Hepatocyte (in vitro differentiated cells): ENCODE data around the gene ODC1. TPM values are rescaled to one million over a fixed set of nuclear protein-coding genes. Genes with fewer than 3 reads are reported as not detected.
A peak's percentile ranks its signal among the peaks of the same experiment; 100 is the strongest.

ENCODE experiments used
- DNase-seq: peaks from one replicate; pipeline ENCODE4 v3.0.0-alpha.2; 2016; ENCODE audit warnings: low spot score
- H2AFZ ChIP-seq: fragments of 200-600 bp; sonication (generic); 2 replicates; pipeline ENCODE4 v1.6.0; 2016; ENCODE audit warnings: antibody characterized with exemption, mild to moderate bottlenecking
- H3K27ac ChIP-seq: fragments of 200-600 bp; sonication (generic); 2 replicates; pipeline ENCODE4 v1.5.1; 2016; ENCODE audit warnings: mild to moderate bottlenecking
- H3K27me3 ChIP-seq: fragments of 200-600 bp; sonication (generic); 2 replicates; pipeline ENCODE4 v1.6.1; 2016
- H3K36me3 ChIP-seq: fragments of 200-600 bp; sonication (generic); replicated peaks from 2 replicates; pipeline ENCODE4 v1.5.1; 2016; ENCODE audit warnings: low read depth; ENCODE audit not compliant: insufficient read depth
- H3K4me1 ChIP-seq: fragments of 200-600 bp; sonication (generic); 2 replicates; pipeline ENCODE4 v1.5.1; 2016; ENCODE audit warnings: mild to moderate bottlenecking, moderate library complexity; ENCODE audit not compliant: insufficient read depth
- H3K4me2 ChIP-seq: fragments of 200-600 bp; sonication (generic); 2 replicates; pipeline ENCODE4 v1.6.0; 2016
- H3K4me3 ChIP-seq: fragments of 200-600 bp; sonication (generic); 2 replicates; pipeline ENCODE4 v1.5.1; 2016; ENCODE audit warnings: mild to moderate bottlenecking
- H3K79me2 ChIP-seq: fragments of 200-600 bp; sonication (generic); 2 replicates; pipeline ENCODE4 v1.6.0; 2017; ENCODE audit warnings: mild to moderate bottlenecking
- H3K9me2 ChIP-seq: fragments of 200-600 bp; sonication (generic); replicated peaks from 2 replicates; pipeline ENCODE4 v1.6.0; 2017; ENCODE audit warnings: mild to moderate bottlenecking; ENCODE audit not compliant: insufficient read depth
- H3K9me3 ChIP-seq: fragments of 200-600 bp; sonication (generic); 2 replicates; pipeline ENCODE4 v1.5.1; 2016; ENCODE audit warnings: low read depth, mild to moderate bottlenecking
- H4K20me1 ChIP-seq: fragments of 200-600 bp; sonication (generic); 2 replicates; pipeline ENCODE4 v1.6.0; 2016; ENCODE audit warnings: mild to moderate bottlenecking; ENCODE audit not compliant: insufficient read depth, poor library complexity, severe bottlenecking
- CTCF ChIP-seq: fragments of 200-600 bp; sonication (generic); IDR thresholded peaks from 2 replicates; pipeline ENCODE4 v1.5.1; 2016; ENCODE audit warnings: antibody characterized with exemption, mild to moderate bottlenecking; ENCODE audit not compliant: poor library complexity
- EZH2 ChIP-seq: fragments of 200-600 bp; sonication (generic); IDR thresholded peaks from 2 replicates; pipeline ENCODE4 v1.6.1; 2016; ENCODE audit warnings: antibody characterized with exemption, mild to moderate bottlenecking, borderline replicate concordance
- EZH2phosphoT487 ChIP-seq: fragments of 200-600 bp; sonication (generic); IDR thresholded peaks from one replicate; pipeline ENCODE4 v1.6.1; 2018; ENCODE audit warnings: antibody characterized with exemption, mild to moderate bottlenecking, low read depth, moderate library complexity; ENCODE audit not compliant: unreplicated experiment, severe bottlenecking
- WGBS: methylation state at CpG from one replicate; pipeline ENCODE4 v1.1.6; 2016; ENCODE audit warnings: low lambda C conversion rate; ENCODE audit errors: missing lambda C conversion rate; 5-methylcytosine and 5-hydroxymethylcytosine counted together
- polyA plus RNA-seq: library from polyadenylated mRNA; unstranded; fragments of >200 nt; fragmentation: Nextera tagmentation; extraction: Ambion mirVana; gene quantifications from 2 replicates; pipeline ENCODE4 v1.2.1, GENCODE V29; 2016
- total RNA-seq: library from RNA; depleted of rRNA; stranded (reverse); fragments of >200 nt; gene quantifications from 2 replicates; pipeline ENCODE4 v1.2.3, GENCODE V29; 2014

Gene ODC1
- total and polyA plus RNA-seq, 2 experiments from 2014 or later, result 92.8 to 165 TPM

GRCh38 chr2:10435820-10436204 is 12.3 kb downstream of the ODC1 start:
- WGBS, result 93% methylated on average over 14 of the region's 14 CpGs
- Histone ChIP-seq H3K4me1 (peaks cover 4% of the 10 kb centered on the region), H3K79me2 (no peaks in the 10 kb centered on the region), H3K27me3 (no peaks in the 10 kb centered on the region), H2AFZ (no peak overlapping the region), H3K9me2 (no peaks in the 10 kb centered on the region), H3K4me3 (no peak overlapping the region), H3K36me3 (no peaks in the 10 kb centered on the region), H3K27ac (no peak overlapping the region), H4K20me1 (no peaks in the 10 kb centered on the region), H3K4me2 (no peak overlapping the region), H3K9me3 (no peaks in the 10 kb centered on the region)
- TF ChIP-seq CTCF (no peak), EZH2phosphoT487 (no peak), EZH2 (no peak)
- no peak for DNase-seq

GRCh38 chr2:10434886-10435819 is 13.0 kb downstream of the ODC1 start:
- WGBS, result 36% methylated on average over 22 of the region's 28 CpGs
- no peaks in the 10 kb centered on the region for H3K27me3 ChIP-seq
- H3K4me2 ChIP-seq, result peak overlapping the region; percentile 57
- DNase-seq, result peak; percentile 89
- no peaks in the 10 kb centered on the region for H3K79me2 ChIP-seq
- no peaks in the 10 kb centered on the region for H4K20me1 ChIP-seq
- H3K9me3 ChIP-seq, result no peaks in the 10 kb centered on the region
- H3K36me3 ChIP-seq, result no peaks in the 10 kb centered on the region
- H3K4me1 ChIP-seq, result peaks cover 4% of the 10 kb centered on the region
- TF ChIP-seq EZH2phosphoT487 (no peak), CTCF (peak; percentile 95)
- H3K9me2 ChIP-seq, result no peaks in the 10 kb centered on the region
- no peak overlapping the region for H3K27ac ChIP-seq
- H3K4me3 ChIP-seq, result no peak overlapping the region
- no peak overlapping the region for H2AFZ ChIP-seq

GRCh38 chr2:10433947-10434885 is 13.9 kb downstream of the ODC1 start:
- Histone ChIP-seq H3K27ac (no peak overlapping the region), H3K9me2 (no peaks in the 10 kb centered on the region), H4K20me1 (no peaks in the 10 kb centered on the region), H3K4me3 (no peak overlapping the region), H3K4me2 (peak overlapping the region; percentile 57), H2AFZ (no peak overlapping the region), H3K4me1 (peaks cover 4% of the 10 kb centered on the region), H3K79me2 (no peaks in the 10 kb centered on the region), H3K9me3 (no peaks in the 10 kb centered on the region), H3K36me3 (no peaks in the 10 kb centered on the region), H3K27me3 (no peaks in the 10 kb centered on the region)
- DNase-seq, result no peak
- no peak for TF ChIP-seq EZH2
- TF ChIP-seq EZH2phosphoT487, result no peak
- TF ChIP-seq CTCF, result no peak
- 88% methylated on average over 18 of the region's 19 CpGs for WGBS
